HepG2 (cell line): Measurements from ENCODE around the gene PCBP2. TPM values are rescaled to one million over a fixed set of nuclear protein-coding genes. Genes with fewer than 3 reads are reported as not detected.

Source experiments
- ATAC-seq: fragments of 200-7000 bp; cut with Tn5 transposase; 3 replicates; pipeline ENCODE4 v1.9.1; 2020; ENCODE audit warnings: mild to moderate bottlenecking, moderate library complexity
- BruUV-seq: library from RNA; stranded (reverse); fragments of 400-500 nt; replicated peaks from 2 replicates; lab custom pipeline; 2021; lab: Mats Ljungman, UMichigan
- CTCF ChIA-PET: fragments of 300-600 bp; formaldehyde crosslinking; extraction: SDS; loops from one replicate; lab custom pipeline; 2021; ENCODE audit warnings: low total read pairs, inconsistent platforms, low intra/inter-chr PET ratio; lab: Yijun Ruan, JAX
- POLR2A ChIA-PET: fragments of 350-600 bp; sonication (Branson Sonifier 250); formaldehyde crosslinking; loops from one replicate; lab custom pipeline; 2020; ENCODE audit warnings: antibody characterized with exemption, inconsistent platforms; lab: Yijun Ruan, JAX
- DNase-seq: peaks from one replicate; pipeline ENCODE4 v3.0.0-alpha.2; 2015; ENCODE audit warnings: low spot score
- FAIRE-seq: peaks from 3 replicates; lab custom pipeline; 2011; peaks lifted over from hg19 to GRCh38; lab: Jason Lieb, UNC
- H2AFZ ChIP-seq: one replicate; pipeline ENCODE4 v1.6.1; 2011; ENCODE audit warnings: low read length, inconsistent platforms
- H3K27ac ChIP-seq: fragments of 300-600 bp; 3 replicates; pipeline ENCODE4 v1.8.0; 2011; ENCODE audit warnings: mixed run types, mild to moderate bottlenecking, mixed read lengths, low read length, inconsistent platforms; ENCODE audit not compliant: insufficient read depth; ENCODE audit errors: extremely low read length
- H3K27me3 ChIP-seq, 2 experiments: fragments of 200-600 bp in 1 of 2; 2 replicates in 1 of 2; 3 replicates in 1 of 2; pipeline versions ENCODE4 v1.6.0 to v1.8.0; 2011; ENCODE audit warnings: low read length in 2 of 2, mild to moderate bottlenecking in 2 of 2, moderate library complexity in 2 of 2, inconsistent platforms in 1 of 2; ENCODE audit not compliant: insufficient read depth in 2 of 2, control insufficient read depth in 1 of 2
- H3K36me3 ChIP-seq, 2 experiments: fragments of 200-600 bp in 1 of 2; replicated peaks in 1 of 2; 2 replicates in 1 of 2; 3 replicates in 1 of 2; pipeline versions ENCODE4 v1.5.1 to v1.8.0; 2011; ENCODE audit warnings: low read length in 2 of 2, inconsistent platforms in 1 of 2; ENCODE audit not compliant: insufficient read depth in 2 of 2, control insufficient read depth in 1 of 2
- H3K4me1 ChIP-seq: 2 replicates; pipeline ENCODE4 v1.5.1; 2012; ENCODE audit warnings: low read length, inconsistent platforms; ENCODE audit not compliant: insufficient read depth
- H3K4me2 ChIP-seq: 2 replicates; pipeline ENCODE4 v1.6.0; 2011; ENCODE audit warnings: low read depth, low read length, inconsistent platforms
- H3K4me3 ChIP-seq, 3 experiments: fragments of 200-600 bp in 1 of 3; sonication (generic), shearing (Covaris generic) in 1 of 3; replicated peaks in 1 of 3; 2 replicates each; pipeline ENCODE4 v1.5.1; 2011 to 2016; ENCODE audit warnings: low read length in 3 of 3, inconsistent platforms in 2 of 3, low read depth in 2 of 3, mild to moderate bottlenecking in 2 of 3, control low read depth in 1 of 3, mixed read lengths in 1 of 3; ENCODE audit not compliant: insufficient read depth in 1 of 3
- H3K79me2 ChIP-seq: one replicate; pipeline ENCODE4 v1.6.1; 2011; ENCODE audit warnings: low read length, inconsistent platforms; ENCODE audit not compliant: insufficient read depth
- H3K9ac ChIP-seq: 2 replicates; pipeline ENCODE4 v1.6.0; 2011; ENCODE audit warnings: mild to moderate bottlenecking, low read depth, low read length, inconsistent platforms; ENCODE audit not compliant: insufficient read depth
- H3K9me3 ChIP-seq: 2 replicates; pipeline ENCODE4 v1.5.1; 2012; ENCODE audit warnings: mild to moderate bottlenecking, low read length
- H4K20me1 ChIP-seq: 2 replicates; pipeline ENCODE4 v1.6.0; 2011; ENCODE audit warnings: inconsistent platforms, mild to moderate bottlenecking, low read length, moderate library complexity; ENCODE audit not compliant: insufficient read depth
- AGO2 ChIP-seq: fragments of 200-400 bp; formaldehyde crosslinking; optimal IDR thresholded peaks from 2 replicates; pipeline ENCODE3; 2017; ENCODE audit warnings: mild to moderate bottlenecking, low read depth, low read length, moderate library complexity
- IRF9 ChIP-seq: sonication (generic); formaldehyde crosslinking; IDR thresholded peaks from 2 replicates; pipeline ENCODE4 v1.8.0; 2022; ENCODE audit warnings: missing genetic modification reagents, mild to moderate bottlenecking, borderline replicate concordance
- POLR2A ChIP-seq, 2 experiments: IDR thresholded peaks; 2 replicates each; pipeline ENCODE4 v1.6.1; 2011; ENCODE audit warnings: low read depth in 2 of 2, low read length in 2 of 2, mild to moderate bottlenecking in 1 of 2, moderate library complexity in 1 of 2; ENCODE audit not compliant: insufficient read depth in 1 of 2
- POLR2AphosphoS5 ChIP-seq: IDR thresholded peaks from 2 replicates; pipeline ENCODE4 v1.6.1; 2012; ENCODE audit warnings: low read depth, low read length
- POLR2G ChIP-seq: fragments of 200-400 bp; formaldehyde crosslinking; IDR thresholded peaks from 2 replicates; pipeline ENCODE4 v1.6.1; 2018; ENCODE audit warnings: mild to moderate bottlenecking, low read depth, low read length, moderate library complexity
- ZNF432 ChIP-seq: sonication (generic); formaldehyde crosslinking; IDR thresholded peaks from 2 replicates; pipeline ENCODE4 v1.5.0; 2020; ENCODE audit warnings: missing genetic modification reagents, mild to moderate bottlenecking, borderline replicate concordance
- ZNF713 ChIP-seq: sonication (generic); formaldehyde crosslinking; IDR thresholded peaks from 2 replicates; pipeline ENCODE4 v1.4.0; 2020; ENCODE audit warnings: mild to moderate bottlenecking, missing genetic modification reagents
- ZSCAN31 ChIP-seq: sonication (generic); formaldehyde crosslinking; IDR thresholded peaks from 2 replicates; pipeline ENCODE4 v1.5.0; 2020; ENCODE audit warnings: low read depth, mild to moderate bottlenecking, missing genetic modification reagents
- WGBS: methylation state at CpG from one replicate; pipeline ENCODE4 v1.1.6; 2017; ENCODE audit warnings: low lambda C conversion rate; 5-methylcytosine and 5-hydroxymethylcytosine counted together
- in situ Hi-C: cut with HindIII; loops from 2 replicates; pipeline ENCODE4 v1.10.0; 2017; ENCODE audit warnings: low pct_unique_long_range_greater_than_20kb; ENCODE audit not compliant: extremely low pct_ligation_motif_present
- intact Hi-C: fragments of 100-400 bp; cut with micrococcal nuclease; formaldehyde crosslinking; loops from one replicate; pipeline ENCODE4 v1.10.0; 2022; ENCODE audit not compliant: unreplicated experiment
- polyA plus RNA-seq, 8 experiments: library from polyadenylated mRNA; depleted of rRNA in 3 of 8; stranded (reverse) in 7 of 8; unstranded in 1 of 8; fragments of >200 nt; fragmentation: Illumina TruSeq in 4 of 8; extraction: Trizol in 4 of 8; gene quantifications; 2 replicates each; pipeline versions ENCODE4 v1.2.1 to v1.2.3, GENCODE V29; 2011 to 2016; ENCODE audit warnings: low read depth in 4 of 8, missing spikeins in 1 of 8, mixed read lengths in 1 of 8; ENCODE audit not compliant: insufficient read depth in 1 of 8
- total RNA-seq, 5 experiments: library from RNA; depleted of rRNA; stranded (reverse); fragments of >200 nt; fragmentation: Illumina TruSeq; extraction: Trizol; gene quantifications; 2 replicates each; pipeline ENCODE4 v1.2.3, GENCODE V29; 2016; ENCODE audit warnings: low read depth in 1 of 5

PCBP2 gene
- total and polyA plus RNA-seq, 2 of the 13 experiments (the other 11 are each of a cell fraction or from before 2014, with no cell fraction given), result 154 to 345 TPM

- TF ChIP-seq ZSCAN31 (CRISPR knock-in tag), result no peak
- no peak for TF ChIP-seq ZNF432 (CRISPR knock-in tag)
- no peak for TF ChIP-seq ZNF713 (CRISPR knock-in tag)
- TF ChIP-seq POLR2G, result peak; percentile 36
- 0 out of 2 replicates have a peak, but pooled peaks have one; percentile 16 for TF ChIP-seq IRF9 (CRISPR knock-in tag)
- TF ChIP-seq POLR2AphosphoS5, result peak; percentile 12; the same call in 1 of the 2 replicates
- peak in 1 of 2 experiments; percentile 42; a peak in 1 of 4 replicates for TF ChIP-seq POLR2A (IDR thresholded peaks at IDR 0.05; ENCODE audit: insufficient read depth in 1 of 2, low read depth in 2 of 2, low read length in 2 of 2)
- peak; percentile 38 for TF ChIP-seq AGO2
- H3K9ac ChIP-seq, result no peak overlapping the region
Measured at GRCh38 chr12:53484686-53485575, 33.0 kb downstream of the PCBP2 start.

More at GRCh38 chr12:53484686-53485575, 33.0 kb downstream of the PCBP2 start:
- Histone ChIP-seq H3K4me3 (no peak overlapping the region), H3K27ac (no peak overlapping the region), H3K9me3 (no peaks in the 10 kb centered on the region), H3K36me3 (peaks cover 7 to 23% of the 10 kb centered on the region in 2 experiments), H4K20me1 (peaks cover 7% of the 10 kb centered on the region; the same call in 1 of the 2 replicates), H3K79me2 (no peaks in the 10 kb centered on the region), H3K4me2 (no peak overlapping the region), H3K4me1 (no peaks in the 10 kb centered on the region), H3K27me3 (no peaks in the 10 kb centered on the region), H2AFZ (no peak overlapping the region)
- in situ Hi-C loops (no loop called here), intact Hi-C loops (no loop called here)
- 97% methylated on average over 6 of the region's 10 CpGs for WGBS
- FAIRE-seq (no peak), ATAC-seq (no peak), DNase-seq (no peak)
- ChIA-PET CTCF (no interaction called here), POLR2A (interaction anchor here (1.5 to 4.2 kb wide), 2 partner anchors 9 to 15 kb away, joined by 3 to 58 read pairs; partner anchors contain the start of genes MAP3K12 and TARBP2)
- BruUV-seq, result TSS peak; percentile 9
